Endometrial microvascular endothelial cells (primary cell): ENCODE results near the gene SWT1. TPM values are rescaled to one million over a fixed set of nuclear protein-coding genes. Genes with fewer than 3 reads are reported as not detected.
"Not testable (repeated sequence)": the region's sequence is repeated elsewhere in the genome, so short reads cannot be mapped to it uniquely, and the experiment has no call there.

Experiments
- in situ Hi-C: cut with HindIII; loops from 2 replicates; pipeline ENCODE4 v1.10.0; 2017; ENCODE audit warnings: low sequenced_read_pairs, low pct_unique_long_range_greater_than_20kb; ENCODE audit errors: inconsistent ontology term
- total RNA-seq: library from RNA; depleted of rRNA; stranded (reverse); fragments of >200 nt; gene quantifications from one replicate; pipeline ENCODE4 v1.2.3, GENCODE V29; 2015; ENCODE audit errors: inconsistent ontology term

Gene SWT1
- total RNA-seq, 1 donor from 2014 or later, result 4.6 TPM

- in situ Hi-C loops, result no loop called here
Observed at GRCh38 chr1:185314411-185314810, 157.4 kb downstream of the SWT1 start.

DNA sequence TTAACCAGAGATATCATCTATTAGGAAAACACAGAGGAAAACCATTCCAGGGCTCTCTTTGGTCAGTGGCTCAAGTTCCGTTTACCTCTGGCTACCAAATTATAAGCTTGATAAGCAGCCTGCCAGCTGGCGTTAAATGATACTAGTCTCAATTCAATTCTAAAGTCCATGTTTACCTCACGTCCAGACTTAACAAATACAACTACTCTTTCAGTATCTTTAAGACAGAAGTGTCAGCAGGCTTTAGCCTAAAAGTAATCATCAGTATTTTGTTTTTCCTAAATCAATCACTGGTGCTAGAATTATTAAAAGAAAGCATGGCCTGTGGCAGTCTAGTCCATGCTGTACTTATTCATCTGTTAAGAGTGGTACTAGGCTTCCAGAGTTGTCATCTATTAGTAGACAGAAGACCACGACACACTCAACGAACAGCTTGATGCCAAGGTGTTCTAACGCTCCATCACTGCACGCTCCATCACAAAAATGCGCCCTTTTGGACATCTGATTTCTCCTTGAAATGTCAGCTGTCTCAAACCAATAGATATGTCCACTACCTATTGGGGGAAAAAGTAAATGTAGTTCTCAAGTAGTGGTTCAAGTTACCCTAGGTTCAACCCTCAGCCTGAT lies 158.6 kb downstream of the SWT1 start:
- in situ Hi-C loops, result no loop called here

- in situ Hi-C loops, result no loop called here
Observed at GRCh38 chr1:185316163-185317033, 159.4 kb downstream of the SWT1 start.

- in situ Hi-C loops, result no loop called here
Observed at GRCh38 chr1:185317034-185317885, 160.3 kb downstream of the SWT1 start, which contains the start of gene IVNS1ABP. Gene IVNS1ABP (minus strand): TSS chr1:185317243. CDS start chr1:185309493, 7,750 bp downstream.

DNA sequence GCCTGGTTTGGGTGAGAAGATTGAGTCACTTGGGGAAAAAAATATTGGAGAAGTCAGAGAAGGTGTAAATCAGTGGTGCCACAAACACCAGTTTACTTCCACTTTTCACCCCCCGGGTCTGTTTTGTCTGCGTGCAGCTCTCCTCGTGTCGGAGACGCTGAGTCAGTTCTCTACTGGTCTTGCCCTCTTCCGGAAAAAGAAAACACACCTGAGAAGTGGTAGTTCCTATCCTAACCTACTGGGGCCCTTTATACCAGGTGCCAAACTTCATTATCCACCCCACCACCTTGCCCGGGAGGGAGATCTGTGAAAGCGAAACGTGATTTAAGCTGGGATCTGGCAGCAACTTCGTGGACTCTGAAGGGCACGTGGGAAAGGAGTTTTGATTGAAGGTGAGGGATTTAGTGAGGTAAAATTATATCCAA lies 160.9 kb downstream of the SWT1 start:
- in situ Hi-C loops, result no loop called here

DNA sequence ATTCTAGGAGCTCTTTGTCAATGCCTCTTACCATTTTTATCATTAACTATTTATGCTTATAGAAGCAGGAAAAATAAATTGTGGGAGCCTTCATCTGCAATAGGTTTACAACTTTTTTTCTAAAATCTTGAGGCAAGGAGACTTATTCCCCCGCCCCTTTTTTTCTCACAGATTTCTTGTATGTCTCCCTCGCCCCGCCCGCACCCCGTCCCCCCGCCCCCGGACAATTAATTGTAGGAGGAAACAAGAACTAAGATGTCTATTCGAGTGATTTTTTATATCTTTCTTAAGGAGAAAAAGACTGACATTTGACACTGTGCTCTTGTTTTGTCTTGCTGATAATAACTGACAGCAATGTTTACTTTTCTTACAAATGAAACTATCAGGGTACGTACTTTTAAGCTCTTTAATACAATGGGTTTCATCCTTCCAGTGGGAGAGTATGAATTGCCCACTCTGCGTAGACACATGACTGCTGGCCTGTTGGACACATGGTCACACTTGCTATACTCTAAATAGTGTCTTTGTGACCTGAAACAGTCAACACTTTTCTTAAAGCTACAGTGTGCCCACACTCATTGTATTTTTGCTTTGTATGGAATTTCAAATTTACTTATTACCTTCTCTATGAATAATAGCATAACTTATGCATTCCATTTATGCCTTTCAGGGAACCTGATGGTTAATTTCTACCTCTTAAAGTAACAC lies 161.6 kb downstream of the SWT1 start:
- in situ Hi-C loops, result no loop called here

DNA sequence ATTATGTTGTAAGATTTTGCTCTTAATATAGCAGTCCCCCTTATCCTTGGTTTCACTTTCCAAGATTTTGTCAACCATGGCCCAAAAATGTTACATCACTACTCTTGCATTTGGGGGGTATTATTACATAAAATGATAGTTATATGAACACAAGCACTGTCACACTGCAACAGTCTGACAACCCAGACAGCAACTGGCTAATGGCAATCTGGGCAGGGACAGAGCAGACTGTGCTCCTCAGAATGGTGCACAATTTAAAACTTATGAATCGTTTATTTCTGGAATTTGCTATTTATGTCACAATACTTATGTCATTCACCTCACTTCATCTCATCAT lies 162.1 kb downstream of the SWT1 start:
- in situ Hi-C loops, result no loop called here

DNA sequence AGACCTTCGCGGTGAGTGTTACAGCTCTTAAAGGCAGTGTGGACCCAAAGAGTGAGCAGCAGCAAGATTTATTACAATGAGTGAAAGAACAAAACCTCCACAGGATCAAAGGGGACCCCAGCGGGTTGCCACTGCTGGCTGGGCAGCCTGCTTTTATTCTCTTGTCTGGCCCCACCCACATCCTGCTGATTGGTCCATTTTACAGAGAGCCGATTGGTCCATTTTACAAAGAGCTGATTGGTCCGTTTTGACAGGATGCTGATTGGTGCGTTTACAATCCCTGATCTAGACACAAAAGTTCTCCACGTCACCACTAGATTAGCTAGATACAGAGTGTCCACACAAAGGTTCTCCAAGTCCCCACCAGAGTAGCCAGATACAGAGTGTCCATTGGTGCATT lies 164.1 kb downstream of the SWT1 start:
- in situ Hi-C loops, result not testable (repeated sequence)

- in situ Hi-C loops, result not testable (repeated sequence)
Observed at GRCh38 chr1:185321653-185322221, 164.8 kb downstream of the SWT1 start.

DNA sequence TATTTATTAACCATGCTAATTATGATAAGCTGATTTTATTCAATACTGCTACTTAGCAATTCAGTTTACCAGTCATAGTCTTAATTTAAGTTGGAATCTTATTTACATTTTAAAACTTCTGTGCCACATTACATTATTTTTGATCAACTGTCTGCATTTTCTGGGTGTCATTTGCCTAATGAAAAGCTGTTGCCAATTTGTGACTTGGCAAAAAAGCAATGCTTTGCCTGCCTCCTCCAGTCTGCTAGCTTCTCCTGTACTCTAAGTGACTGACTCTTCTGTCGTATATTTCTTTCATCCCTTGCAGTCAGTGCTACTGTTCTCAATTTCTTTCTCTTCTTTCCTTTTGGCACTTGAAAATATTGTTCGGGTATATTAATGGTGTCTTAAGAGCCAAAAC lies 165.7 kb downstream of the SWT1 start:
- in situ Hi-C loops, result no loop called here

DNA sequence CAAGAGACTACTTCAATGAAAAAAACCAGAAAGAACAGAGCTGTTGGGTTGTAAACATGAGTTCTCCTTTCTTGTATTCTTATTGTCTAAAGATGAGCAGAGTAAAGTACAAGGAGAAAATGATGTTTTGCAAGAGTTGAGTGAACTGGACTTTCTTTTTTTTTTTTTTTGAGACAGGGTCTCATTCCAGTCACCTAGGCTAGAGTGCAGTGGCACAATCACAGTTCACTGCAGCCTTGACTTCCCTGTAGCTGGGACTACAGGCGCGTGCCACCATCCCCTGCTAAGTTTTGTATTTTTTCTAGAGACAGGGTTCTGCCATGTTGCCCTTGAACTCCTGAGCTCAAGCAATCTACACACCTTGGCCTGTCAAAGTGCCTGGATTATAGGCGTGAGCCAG lies 167.2 kb downstream of the SWT1 start:
- in situ Hi-C loops, result no loop called here

- in situ Hi-C loops, result no loop called here
Observed at GRCh38 chr1:185325413-185325812, 168.4 kb downstream of the SWT1 start.

DNA sequence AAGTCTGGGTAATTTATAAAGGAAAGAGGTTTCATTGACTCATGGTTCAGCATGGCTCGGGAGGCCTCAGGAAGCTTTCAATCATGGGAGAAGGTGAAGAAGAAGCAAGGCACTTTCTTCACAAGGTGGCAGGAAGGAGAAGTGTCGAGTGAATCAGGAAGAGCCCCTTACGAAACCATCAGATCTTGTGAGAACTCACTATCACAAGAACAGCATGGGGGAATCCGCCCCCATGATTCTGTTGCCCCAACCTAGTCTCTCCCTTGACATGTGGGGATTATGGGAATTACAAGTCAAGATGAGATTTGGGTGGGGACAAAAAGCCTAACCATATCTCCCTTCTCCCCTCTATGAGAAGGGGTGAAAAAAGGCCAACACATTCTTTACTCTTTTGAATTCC lies 171.3 kb downstream of the SWT1 start:
- in situ Hi-C loops, result no loop called here

DNA sequence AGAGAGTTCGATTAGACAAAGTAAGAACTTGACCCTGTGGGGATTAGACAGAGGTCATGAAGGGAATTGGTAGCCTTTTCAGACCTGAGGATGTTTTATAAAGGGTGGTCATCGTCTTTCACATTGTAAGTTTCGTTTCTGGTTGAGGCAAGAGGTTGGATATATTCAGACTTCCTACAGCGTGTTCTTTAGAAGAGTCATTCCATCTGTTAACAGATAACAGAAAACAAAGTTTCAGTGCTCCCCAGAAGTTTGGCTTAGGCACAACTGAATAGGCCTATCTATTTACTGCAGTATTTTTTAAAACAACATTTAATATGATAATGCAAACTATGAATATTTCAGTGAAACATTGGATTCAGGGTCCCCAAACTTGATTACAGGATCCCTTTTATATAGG lies 177.2 kb downstream of the SWT1 start:
- in situ Hi-C loops, result no loop called here

DNA sequence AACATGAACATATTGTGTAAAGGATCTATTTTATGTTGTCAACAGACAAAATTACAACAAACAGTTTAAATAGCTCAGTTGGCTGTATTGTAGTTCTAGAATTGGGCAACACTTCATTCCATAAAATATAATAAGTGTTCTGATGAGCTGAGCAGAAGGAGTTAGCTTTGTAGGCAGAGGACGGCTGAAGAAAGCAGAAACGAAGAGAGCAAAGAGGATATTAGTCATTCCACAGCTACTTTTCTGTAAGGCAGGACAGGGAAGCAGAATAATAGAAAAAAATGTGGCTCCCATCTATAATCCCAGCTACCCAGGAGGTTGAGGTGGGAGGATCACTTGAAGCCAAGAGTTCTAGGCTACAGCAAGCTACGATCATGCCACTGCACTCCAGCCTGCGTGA lies 180.3 kb downstream of the SWT1 start:
- in situ Hi-C loops, result no loop called here

GRCh38 chr1:185338719-185339622 lies 182.0 kb downstream of the SWT1 start:
- in situ Hi-C loops, result no loop called here

DNA sequence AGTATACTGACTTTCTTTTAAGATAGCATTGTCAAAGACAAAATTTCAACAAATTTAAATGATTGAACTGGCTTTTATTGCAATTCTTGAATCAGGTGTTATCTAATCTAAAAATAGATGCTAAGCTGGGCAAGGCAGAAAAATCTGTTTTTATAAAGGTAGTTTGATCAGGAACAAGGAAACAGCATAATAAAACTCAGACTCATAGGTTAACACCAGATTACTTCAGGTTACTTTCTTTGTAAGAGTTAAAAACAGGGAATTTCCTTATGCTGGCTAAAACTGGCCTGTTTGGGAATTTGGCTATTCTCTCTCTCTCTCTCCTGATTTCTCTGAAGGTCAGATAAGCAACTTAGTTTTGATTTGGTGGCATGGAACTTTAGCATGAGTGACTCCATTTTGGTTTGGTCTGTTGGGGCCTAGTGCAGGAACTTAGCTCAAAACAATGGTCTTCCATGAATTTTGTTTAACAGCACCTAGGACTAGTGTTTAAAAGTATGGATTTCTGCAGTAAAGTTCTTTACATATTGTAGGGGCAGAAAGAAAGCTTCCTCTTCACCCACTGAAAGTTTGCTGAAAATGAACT lies 184.3 kb downstream of the SWT1 start:
- in situ Hi-C loops, result no loop called here
